Endothelial cell (in vitro differentiated cells): ENCODE measurements around the gene ARHGAP24. TPM values are rescaled to one million over a fixed set of nuclear protein-coding genes. Genes with fewer than 3 reads are reported as not detected.
A peak's percentile ranks its signal among the peaks of the same experiment; 100 is the strongest.

Experiments used
- DNase-seq: peaks from one replicate; pipeline ENCODE4 v3.0.0; 2021; ENCODE audit warnings: low spot score
- H3K27ac Mint-ChIP-seq: one replicate; pipeline ENCODE4 v1.8.0; 2021; ENCODE audit warnings: mixed read lengths, inconsistent platforms; ENCODE audit not compliant: unreplicated experiment
- H3K27me3 Mint-ChIP-seq: one replicate; pipeline ENCODE4 v1.8.0; 2021; ENCODE audit warnings: mild to moderate bottlenecking, moderate library complexity, mixed read lengths, inconsistent platforms; ENCODE audit not compliant: unreplicated experiment
- H3K36me3 Mint-ChIP-seq: one replicate; pipeline ENCODE4 v1.8.0; 2021; ENCODE audit warnings: mild to moderate bottlenecking, low read depth, mixed read lengths, inconsistent platforms; ENCODE audit not compliant: unreplicated experiment
- H3K4me1 Mint-ChIP-seq: one replicate; pipeline ENCODE4 v1.8.0; 2021; ENCODE audit warnings: mild to moderate bottlenecking, mixed read lengths, inconsistent platforms; ENCODE audit not compliant: unreplicated experiment
- H3K4me3 Mint-ChIP-seq: one replicate; pipeline ENCODE4 v1.8.0; 2021; ENCODE audit warnings: mild to moderate bottlenecking, mixed read lengths, inconsistent platforms; ENCODE audit not compliant: unreplicated experiment
- H3K9me3 Mint-ChIP-seq: one replicate; pipeline ENCODE4 v1.8.0; 2021; ENCODE audit warnings: mixed read lengths, inconsistent platforms; ENCODE audit not compliant: unreplicated experiment
- total RNA-seq: library from RNA; stranded (reverse); fragmentation: NEBNext Ultra II Directional; extraction: Animal tissue kit (Norgen Biotek cat#: 25700); gene quantifications from one replicate; pipeline ENCODE4 v1.2.1, GENCODE V29; 2021; ENCODE audit not compliant: unreplicated experiment
- TF ChIP-seq, protein P1 (sequence below): fragments of 200-600 bp; sonication (generic); IDR thresholded peaks from one replicate; pipeline ENCODE4 v1.5.0; 2021; ENCODE audit warnings: antibody characterized with exemption; ENCODE audit not compliant: unreplicated experiment

ARHGAP24 gene
- total RNA-seq, 1 donor from 2014 or later = 5.0 TPM

DNA sequence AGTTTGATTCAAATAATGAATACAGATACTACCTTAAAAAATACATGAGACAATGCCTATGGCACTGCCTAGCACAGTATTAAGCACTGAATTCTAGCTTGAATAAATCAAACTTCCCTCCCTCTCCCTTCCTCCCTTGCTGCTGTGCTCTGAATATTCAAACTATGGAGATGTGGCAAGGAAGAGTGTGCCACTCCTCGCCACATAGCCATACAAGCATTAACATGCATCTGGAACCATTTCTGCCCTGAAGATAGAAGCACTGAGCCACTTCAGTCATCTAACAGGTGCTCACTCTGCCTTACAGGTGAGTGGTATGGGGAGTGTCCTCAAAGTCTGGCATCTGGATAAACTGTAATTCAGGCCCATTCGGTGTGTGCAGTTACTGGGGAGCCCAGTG, 276.9 kb downstream of the ARHGAP24 start:
- DNase-seq = no peak
- Mint-ChIP-seq H3K9me3 (no peaks in the 10 kb centered on the region), H3K27me3 (no peaks in the 10 kb centered on the region), H3K27ac (peak overlapping the region; percentile 10), H3K4me3 (no peak overlapping the region), H3K36me3 (no peaks in the 10 kb centered on the region), H3K4me1 (peaks cover 21% of the 10 kb centered on the region)
- TF ChIP-seq, protein P1, sequence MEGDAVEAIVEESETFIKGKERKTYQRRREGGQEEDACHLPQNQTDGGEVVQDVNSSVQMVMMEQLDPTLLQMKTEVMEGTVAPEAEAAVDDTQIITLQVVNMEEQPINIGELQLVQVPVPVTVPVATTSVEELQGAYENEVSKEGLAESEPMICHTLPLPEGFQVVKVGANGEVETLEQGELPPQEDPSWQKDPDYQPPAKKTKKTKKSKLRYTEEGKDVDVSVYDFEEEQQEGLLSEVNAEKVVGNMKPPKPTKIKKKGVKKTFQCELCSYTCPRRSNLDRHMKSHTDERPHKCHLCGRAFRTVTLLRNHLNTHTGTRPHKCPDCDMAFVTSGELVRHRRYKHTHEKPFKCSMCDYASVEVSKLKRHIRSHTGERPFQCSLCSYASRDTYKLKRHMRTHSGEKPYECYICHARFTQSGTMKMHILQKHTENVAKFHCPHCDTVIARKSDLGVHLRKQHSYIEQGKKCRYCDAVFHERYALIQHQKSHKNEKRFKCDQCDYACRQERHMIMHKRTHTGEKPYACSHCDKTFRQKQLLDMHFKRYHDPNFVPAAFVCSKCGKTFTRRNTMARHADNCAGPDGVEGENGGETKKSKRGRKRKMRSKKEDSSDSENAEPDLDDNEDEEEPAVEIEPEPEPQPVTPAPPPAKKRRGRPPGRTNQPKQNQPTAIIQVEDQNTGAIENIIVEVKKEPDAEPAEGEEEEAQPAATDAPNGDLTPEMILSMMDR = no peak

DNA sequence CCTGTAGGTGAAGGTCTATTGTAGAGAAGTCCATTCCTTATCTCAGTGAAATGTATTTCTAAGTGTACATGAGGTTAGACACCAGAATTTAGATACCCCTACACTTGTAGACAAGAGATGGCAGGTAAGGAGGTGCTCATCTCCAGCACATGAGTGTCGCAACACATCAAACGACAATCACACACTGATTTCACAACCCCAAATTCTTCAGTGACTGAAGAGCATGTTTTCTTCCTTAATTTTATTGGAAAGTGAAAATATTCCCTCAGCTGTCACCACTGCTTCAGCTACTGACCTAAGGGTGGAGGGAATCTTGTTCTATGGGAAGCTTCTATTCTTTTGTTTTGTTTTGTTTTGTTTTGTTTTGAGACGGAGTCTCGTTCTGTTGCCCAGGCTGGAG, 280.3 kb downstream of the ARHGAP24 start:
- no peak for DNase-seq
- H3K36me3 Mint-ChIP-seq = no peaks in the 10 kb centered on the region
- H3K4me1 Mint-ChIP-seq = peaks cover 21% of the 10 kb centered on the region
- H3K9me3 Mint-ChIP-seq = no peaks in the 10 kb centered on the region
- H3K4me3 Mint-ChIP-seq = no peak overlapping the region
- H3K27me3 Mint-ChIP-seq = no peaks in the 10 kb centered on the region
- H3K27ac Mint-ChIP-seq = no peak overlapping the region
- TF ChIP-seq, protein P1 = no peak

DNA sequence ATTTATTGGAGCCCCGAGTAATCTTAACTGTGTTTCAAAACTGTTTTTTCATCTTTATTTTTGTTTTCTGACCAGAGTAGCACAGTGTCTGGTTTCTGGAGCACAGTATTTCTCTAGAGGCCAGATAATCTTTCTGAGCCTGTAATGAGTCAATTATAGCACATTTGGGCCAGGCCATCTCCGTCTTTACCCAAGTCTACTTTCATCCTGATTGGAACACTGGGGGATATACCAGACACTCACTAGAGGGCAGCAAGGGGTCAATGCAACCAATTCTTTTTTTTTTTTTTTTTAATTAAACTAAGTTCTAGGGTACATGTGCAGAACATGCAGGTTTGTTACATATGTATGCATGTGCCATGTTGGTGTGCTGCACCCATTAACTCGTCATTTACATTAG, 282.0 kb downstream of the ARHGAP24 start:
- H3K36me3 Mint-ChIP-seq = no peaks in the 10 kb centered on the region
- H3K4me1 Mint-ChIP-seq = peaks cover 21% of the 10 kb centered on the region
- H3K9me3 Mint-ChIP-seq = no peaks in the 10 kb centered on the region
- H3K27me3 Mint-ChIP-seq = no peaks in the 10 kb centered on the region
- no peak overlapping the region for H3K27ac Mint-ChIP-seq
- TF ChIP-seq, protein P1 = no peak
- no peak overlapping the region for H3K4me3 Mint-ChIP-seq
- DNase-seq = peak; percentile 30

DNA sequence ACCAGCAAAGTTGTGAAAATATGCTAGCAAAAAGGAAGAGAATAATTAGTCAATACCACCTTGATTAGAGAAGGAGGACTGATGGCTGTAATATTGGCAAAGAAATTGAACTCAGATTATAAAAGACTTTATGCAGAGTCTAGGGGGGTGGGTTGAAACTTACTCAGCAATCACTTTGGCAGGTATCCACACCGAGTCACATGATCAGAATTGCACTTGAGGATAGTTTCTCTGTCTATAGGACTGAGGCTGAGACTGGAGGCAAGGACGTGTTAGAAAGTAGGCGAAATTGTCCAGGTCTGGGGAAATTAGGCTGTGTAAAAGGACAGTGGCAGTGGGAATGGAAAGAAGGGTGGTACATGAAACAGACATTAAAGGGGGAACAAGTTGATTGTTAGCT, 284.4 kb downstream of the ARHGAP24 start:
- Mint-ChIP-seq H3K36me3 (no peaks in the 10 kb centered on the region), H3K4me3 (no peak overlapping the region), H3K27me3 (no peaks in the 10 kb centered on the region), H3K27ac (no peak overlapping the region), H3K4me1 (peaks cover 15% of the 10 kb centered on the region), H3K9me3 (no peaks in the 10 kb centered on the region)
- DNase-seq = no peak
- TF ChIP-seq, protein P1 = no peak

DNA sequence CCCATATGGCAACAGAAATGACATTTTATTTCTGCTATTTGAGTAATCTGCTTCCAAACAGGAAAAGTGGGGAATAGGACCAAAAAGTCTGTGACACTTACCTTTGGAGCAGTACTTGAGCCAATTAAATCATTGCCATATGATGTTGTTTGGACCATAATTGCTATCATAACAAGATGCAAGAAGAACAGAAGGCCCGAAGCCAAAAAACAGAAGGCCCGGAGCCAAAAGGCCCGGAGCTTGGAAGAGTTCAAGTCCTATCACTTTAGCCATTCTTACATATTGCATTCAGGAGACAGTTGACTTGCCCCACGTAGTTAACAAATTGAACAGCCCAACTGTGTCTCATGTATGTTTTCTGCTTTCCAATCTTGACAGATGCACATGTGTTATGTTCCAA, 285.6 kb downstream of the ARHGAP24 start:
- TF ChIP-seq, protein P1 = no peak
- Mint-ChIP-seq H3K4me1 (peaks cover 13% of the 10 kb centered on the region), H3K27me3 (no peaks in the 10 kb centered on the region), H3K27ac (no peak overlapping the region), H3K4me3 (no peak overlapping the region), H3K36me3 (no peaks in the 10 kb centered on the region), H3K9me3 (no peaks in the 10 kb centered on the region)
- no peak for DNase-seq
